GM23248 (cell line): ENCODE measurements around the gene ANKRD42. TPM values are rescaled to one million over a fixed set of nuclear protein-coding genes. Genes with fewer than 3 reads are reported as not detected.

Experiments
- DNase-seq: peaks from one replicate; pipeline ENCODE4 v3.0.0-alpha.2; 2015
- H2AFZ ChIP-seq: fragments of 200-600 bp; sonication (generic); 2 replicates; pipeline ENCODE4 v1.6.1; 2016; ENCODE audit warnings: antibody characterized with exemption
- H3F3A ChIP-seq: fragments of 200-600 bp; sonication (generic); 2 replicates; pipeline ENCODE4 v1.6.1; 2016; ENCODE audit warnings: mild to moderate bottlenecking, antibody characterized with exemption, mixed run types; ENCODE audit not compliant: insufficient read depth
- H3K27ac ChIP-seq: fragments of 200-600 bp; sonication (generic); 2 replicates; pipeline ENCODE4 v1.5.1; 2016; ENCODE audit warnings: mild to moderate bottlenecking
- H3K27me3 ChIP-seq: fragments of 200-600 bp; sonication (generic); replicated peaks from 2 replicates; pipeline ENCODE4 v1.6.1; 2016; ENCODE audit warnings: mild to moderate bottlenecking; ENCODE audit not compliant: insufficient read depth
- H3K36me3 ChIP-seq: fragments of 200-600 bp; sonication (generic); 2 replicates; pipeline ENCODE4 v1.6.1; 2016; ENCODE audit warnings: low read depth, mild to moderate bottlenecking
- H3K4me1 ChIP-seq: fragments of 200-600 bp; sonication (generic); 2 replicates; pipeline ENCODE4 v1.6.1; 2016; ENCODE audit warnings: mild to moderate bottlenecking; ENCODE audit not compliant: insufficient read depth
- H3K4me2 ChIP-seq: fragments of 200-600 bp; sonication (generic); one replicate; pipeline ENCODE4 v1.6.1; 2016; ENCODE audit warnings: mild to moderate bottlenecking; ENCODE audit not compliant: unreplicated experiment
- H3K4me3 ChIP-seq: fragments of 200-600 bp; sonication (generic); 2 replicates; pipeline ENCODE4 v1.5.1; 2016; ENCODE audit warnings: mild to moderate bottlenecking
- H3K79me2 ChIP-seq: fragments of 200-600 bp; sonication (generic); 2 replicates; pipeline ENCODE4 v1.6.1; 2016; ENCODE audit warnings: mild to moderate bottlenecking; ENCODE audit not compliant: insufficient read depth
- H3K9ac ChIP-seq: fragments of 200-600 bp; sonication (generic); 2 replicates; pipeline ENCODE4 v1.6.1; 2016; ENCODE audit warnings: mild to moderate bottlenecking
- H3K9me2 ChIP-seq: fragments of 200-600 bp; sonication (generic); 2 replicates; pipeline ENCODE4 v1.6.1; 2016; ENCODE audit warnings: mixed run types, mild to moderate bottlenecking, moderate library complexity; ENCODE audit not compliant: insufficient read depth
- H3K9me3 ChIP-seq: fragments of 200-600 bp; sonication (generic); one replicate; pipeline ENCODE4 v1.6.1; 2017; ENCODE audit warnings: low read depth
- H4K20me1 ChIP-seq: fragments of 200-600 bp; sonication (generic); 2 replicates; pipeline ENCODE4 v1.6.0; 2016; ENCODE audit not compliant: insufficient read depth
- EZH2 ChIP-seq: fragments of 200-600 bp; sonication (generic); IDR thresholded peaks from 2 replicates; pipeline ENCODE4 v1.6.1; 2018; ENCODE audit warnings: antibody characterized with exemption, mild to moderate bottlenecking; ENCODE audit not compliant: insufficient read depth, poor library complexity, severe bottlenecking
- EZH2phosphoT487 ChIP-seq: fragments of 200-600 bp; sonication (generic); IDR thresholded peaks from 2 replicates; pipeline ENCODE4 v1.6.1; 2018; ENCODE audit warnings: antibody characterized with exemption, moderate library complexity, mild to moderate bottlenecking, low read depth; ENCODE audit not compliant: insufficient read depth
- WGBS, 2 experiments: methylation state at CpG; one replicate each; pipeline ENCODE4 v1.1.6; 2015 to 2017; ENCODE audit warnings: low lambda C conversion rate in 2 of 2, low coverage in 1 of 2; ENCODE audit errors: missing lambda C conversion rate in 2 of 2; 5-methylcytosine and 5-hydroxymethylcytosine counted together
- in situ Hi-C: fragments of 300-500 bp; cut with MboI; formaldehyde crosslinking; loops from 2 replicates; pipeline ENCODE4 v1.15.0; 2020
- polyA plus RNA-seq: library from polyadenylated mRNA; unstranded; fragments of >200 nt; fragmentation: Nextera tagmentation; extraction: Ambion mirVana; gene quantifications from 2 replicates; pipeline ENCODE4 v1.2.1, GENCODE V29; 2016
- total RNA-seq: library from RNA; depleted of rRNA; stranded (reverse); fragments of >200 nt; shearing (Covaris generic); gene quantifications from 2 replicates; pipeline ENCODE4 v1.2.3, GENCODE V29; 2014

The ANKRD42 gene
- total and polyA plus RNA-seq, 2 experiments from 2014 or later, result 17.6 to 17.8 TPM

- no peaks in the 10 kb centered on the region for H3K9me2 ChIP-seq
- H3K4me2 ChIP-seq, result no peak overlapping the region
- no peaks in the 10 kb centered on the region for H3K27me3 ChIP-seq
- H3K9me3 ChIP-seq, result no peaks in the 10 kb centered on the region
- H3K4me3 ChIP-seq, result no peak overlapping the region
- no peak overlapping the region for H3K27ac ChIP-seq
- no peak overlapping the region for H3K9ac ChIP-seq
- no peaks in the 10 kb centered on the region for H3K36me3 ChIP-seq
- DNase-seq, result no peak
- no peak for TF ChIP-seq EZH2phosphoT487
- no peak for TF ChIP-seq EZH2
- in situ Hi-C loops, result no loop called here
- no peak overlapping the region for H2AFZ ChIP-seq
- WGBS, 2 experiments, result 80 to 81% methylated on average over 8 of the region's 8 CpGs
- H3F3A ChIP-seq, result no peaks in the 10 kb centered on the region
- no peaks in the 10 kb centered on the region for H3K79me2 ChIP-seq
- no peaks in the 10 kb centered on the region for H4K20me1 ChIP-seq
- no peaks in the 10 kb centered on the region for H3K4me1 ChIP-seq
These were observed 25.6 kb downstream of the ANKRD42 start for GRCh38 chr11:83219095-83219494.

GRCh38 chr11:83220260-83220659, 26.7 kb downstream of the ANKRD42 start:
- Histone ChIP-seq H3K9me3 (no peaks in the 10 kb centered on the region), H3F3A (no peaks in the 10 kb centered on the region), H3K27ac (no peak overlapping the region), H4K20me1 (no peaks in the 10 kb centered on the region), H3K36me3 (no peaks in the 10 kb centered on the region), H3K4me1 (no peaks in the 10 kb centered on the region), H3K9me2 (no peaks in the 10 kb centered on the region), H3K4me3 (no peak overlapping the region), H3K9ac (no peak overlapping the region), H3K4me2 (no peak overlapping the region), H3K79me2 (no peaks in the 10 kb centered on the region), H3K27me3 (no peaks in the 10 kb centered on the region), H2AFZ (no peak overlapping the region)
- WGBS, 2 experiments, result 94 to 95% methylated on average over 10 of the region's 10 CpGs
- TF ChIP-seq EZH2 (no peak), EZH2phosphoT487 (no peak)
- no peak for DNase-seq
- in situ Hi-C loops, result no loop called here

- in situ Hi-C loops, result no loop called here
- H3K9ac ChIP-seq, result no peak overlapping the region
These were observed 28.2 kb downstream of the ANKRD42 start for GRCh38 chr11:83221694-83222093.

GRCh38 chr11:83222499-83222898, 29.0 kb downstream of the ANKRD42 start:
- no peak overlapping the region for H3K4me3 ChIP-seq
- no peaks in the 10 kb centered on the region for H3K79me2 ChIP-seq
- H3K36me3 ChIP-seq, result no peaks in the 10 kb centered on the region
- H4K20me1 ChIP-seq, result no peaks in the 10 kb centered on the region
- 69 to 86% methylated on average over 1 of the region's 1 CpG for WGBS, 2 experiments
- H3K27ac ChIP-seq, result no peak overlapping the region
- H3K9me2 ChIP-seq, result no peaks in the 10 kb centered on the region
- H3K9ac ChIP-seq, result no peak overlapping the region
- no peaks in the 10 kb centered on the region for H3K4me1 ChIP-seq
- no peaks in the 10 kb centered on the region for H3K9me3 ChIP-seq
- peak; percentile 23 for DNase-seq
- no peaks in the 10 kb centered on the region for H3F3A ChIP-seq
- TF ChIP-seq EZH2, result no peak
- TF ChIP-seq EZH2phosphoT487, result no peak
- H2AFZ ChIP-seq, result no peak overlapping the region
- no peaks in the 10 kb centered on the region for H3K27me3 ChIP-seq
- no peak overlapping the region for H3K4me2 ChIP-seq
- in situ Hi-C loops, result no loop called here

More at GRCh38 chr11:83221694-83222093, 28.2 kb downstream of the ANKRD42 start:
- Histone ChIP-seq H3K9me2 (no peaks in the 10 kb centered on the region), H3K27me3 (no peaks in the 10 kb centered on the region), H3K9me3 (no peaks in the 10 kb centered on the region), H2AFZ (no peak overlapping the region), H3K27ac (no peak overlapping the region), H4K20me1 (no peaks in the 10 kb centered on the region), H3K4me3 (no peak overlapping the region), H3F3A (no peaks in the 10 kb centered on the region), H3K79me2 (no peaks in the 10 kb centered on the region), H3K4me1 (no peaks in the 10 kb centered on the region), H3K36me3 (no peaks in the 10 kb centered on the region), H3K4me2 (no peak overlapping the region)
- TF ChIP-seq EZH2, result no peak
- no peak for TF ChIP-seq EZH2phosphoT487
- no peak for DNase-seq

- H3K4me2 ChIP-seq, result no peak overlapping the region
- H3K9me3 ChIP-seq, result no peaks in the 10 kb centered on the region
- 92 to 96% methylated on average over 2 of the region's 2 CpGs for WGBS, 2 experiments
- H3K79me2 ChIP-seq, result no peaks in the 10 kb centered on the region
- H3K4me1 ChIP-seq, result no peaks in the 10 kb centered on the region
- no peaks in the 10 kb centered on the region for H3K9me2 ChIP-seq
- H4K20me1 ChIP-seq, result no peaks in the 10 kb centered on the region
- no peak for TF ChIP-seq EZH2
- TF ChIP-seq EZH2phosphoT487, result no peak
- H3K36me3 ChIP-seq, result no peaks in the 10 kb centered on the region
- DNase-seq, result no peak
- H3K9ac ChIP-seq, result no peak overlapping the region
- in situ Hi-C loops, result no loop called here
- no peaks in the 10 kb centered on the region for H3F3A ChIP-seq
- no peaks in the 10 kb centered on the region for H3K27me3 ChIP-seq
- no peak overlapping the region for H3K4me3 ChIP-seq
- H2AFZ ChIP-seq, result no peak overlapping the region
- H3K27ac ChIP-seq, result no peak overlapping the region
These were observed 29.9 kb downstream of the ANKRD42 start for GRCh38 chr11:83223457-83223856.
